K562 (cell line): ENCODE measurements around the gene PRRC2C. TPM values are rescaled to one million over a fixed set of nuclear protein-coding genes. Genes with fewer than 3 reads are reported as not detected.

Source experiments
- ATAC-seq: fragments of 200-7000 bp; cut with Tn5 transposase; 3 replicates; pipeline ENCODE4 v1.9.1; 2020; ENCODE audit warnings: moderate library complexity
- BruUV-seq: library from RNA; stranded (reverse); fragments of 400-500 nt; replicated peaks from 2 replicates; lab custom pipeline; 2021; lab: Mats Ljungman, UMichigan
- CTCF ChIA-PET: fragments of 300-600 bp; formaldehyde crosslinking; extraction: SDS; loops from one replicate; lab custom pipeline; 2021; ENCODE audit warnings: low intra/inter-chr PET ratio; lab: Yijun Ruan, JAX
- POLR2A ChIA-PET: fragments of 300-600, 350-650 bp; sonication (Branson Sonifier 250); formaldehyde crosslinking; extraction: SDS; loops from one replicate; lab custom pipeline; 2021; ENCODE audit warnings: antibody characterized with exemption, inconsistent platforms; lab: Yijun Ruan, JAX
- DNase-seq, 4 experiments: peaks; one replicate each; pipeline versions ENCODE4 v3.0.0 to v3.0.0-alpha.2; 2011 to 2018; ENCODE audit warnings: low spot score in 3 of 4, mixed read lengths in 3 of 4; ENCODE audit errors: extremely low read depth in 1 of 4
- FAIRE-seq: peaks from 2 replicates; lab custom pipeline; 2011; peaks lifted over from hg19 to GRCh38; lab: Jason Lieb, UNC
- H2AFZ ChIP-seq: 2 replicates; pipeline ENCODE4 v1.6.0; 2011; ENCODE audit warnings: low read depth, low read length, control low read depth, inconsistent platforms
- H3K27ac ChIP-seq: fragments of 200-600 bp; 3 replicates; pipeline ENCODE4 v1.8.0; 2011; ENCODE audit warnings: low read depth, mild to moderate bottlenecking, control low read depth, inconsistent platforms, low read length, moderate library complexity, mixed read lengths; ENCODE audit errors: extremely low read depth
- H3K27me3 ChIP-seq, 2 experiments: fragments of 300-600 bp in 1 of 2; 2 replicates in 1 of 2; 3 replicates in 1 of 2; pipeline versions ENCODE4 v1.6.0 to v1.8.0; 2011; ENCODE audit warnings: inconsistent platforms in 2 of 2, low read length in 2 of 2, mild to moderate bottlenecking in 1 of 2, mixed read lengths in 1 of 2, moderate library complexity in 1 of 2; ENCODE audit not compliant: control insufficient read depth in 2 of 2, insufficient read depth in 2 of 2
- H3K36me3 ChIP-seq: fragments of 300-600 bp; 3 replicates; pipeline ENCODE4 v1.8.0; 2011; ENCODE audit warnings: mild to moderate bottlenecking, low read length, inconsistent platforms; ENCODE audit not compliant: control insufficient read depth, insufficient read depth
- H3K4me1 ChIP-seq, 2 experiments: fragments of 200-600 bp in 1 of 2; replicated peaks in 1 of 2; 2 replicates in 1 of 2; 3 replicates in 1 of 2; pipeline versions ENCODE4 v1.5.1 to v1.8.0; 2011; ENCODE audit warnings: inconsistent platforms in 2 of 2, low read length in 2 of 2, mild to moderate bottlenecking in 1 of 2, mixed read lengths in 1 of 2, moderate library complexity in 1 of 2; ENCODE audit not compliant: control insufficient read depth in 2 of 2, insufficient read depth in 2 of 2
- H3K4me2 ChIP-seq: 2 replicates; pipeline ENCODE4 v1.6.1; 2011; ENCODE audit warnings: low read length, control low read depth, inconsistent platforms, mixed read lengths; ENCODE audit not compliant: insufficient read depth
- H3K4me3 ChIP-seq: fragments of 200-600 bp; sonication (generic), shearing (Covaris generic); 2 replicates; pipeline ENCODE4 v1.5.1; 2016; ENCODE audit warnings: control low read depth, inconsistent platforms
- H3K79me2 ChIP-seq: fragments of 200-600 bp; 3 replicates; pipeline ENCODE4 v1.8.0; 2011; ENCODE audit warnings: low read length, inconsistent platforms; ENCODE audit not compliant: control insufficient read depth, insufficient read depth
- H3K9ac ChIP-seq, 2 experiments: 2 replicates each; pipeline versions ENCODE4 v1.6.0 to v1.6.1; 2011; ENCODE audit warnings: low read depth in 2 of 2, low read length in 2 of 2, control low read depth in 1 of 2, inconsistent platforms in 1 of 2, mild to moderate bottlenecking in 1 of 2, mixed read lengths in 1 of 2; ENCODE audit not compliant: insufficient read depth in 1 of 2
- H3K9me1 ChIP-seq: one replicate; pipeline ENCODE4 v1.6.0; 2011; ENCODE audit warnings: inconsistent platforms, mild to moderate bottlenecking, low read length, moderate library complexity; ENCODE audit not compliant: control insufficient read depth, insufficient read depth
- H3K9me3 ChIP-seq: replicated peaks from 2 replicates; pipeline ENCODE4 v1.5.1; 2011; ENCODE audit warnings: low read depth, low read length, inconsistent platforms; ENCODE audit not compliant: control insufficient read depth, insufficient read depth
- H4K20me1 ChIP-seq: replicated peaks from 2 replicates; pipeline ENCODE4 v1.6.1; 2011; ENCODE audit warnings: low read length, inconsistent platforms, mixed read lengths; ENCODE audit not compliant: control insufficient read depth, insufficient read depth
- CBX5 ChIP-seq: IDR thresholded peaks from 2 replicates; pipeline ENCODE4 v1.6.1; 2014; ENCODE audit warnings: low read depth, borderline replicate concordance
- DPF2 ChIP-seq: fragments of 450-650 bp; IDR thresholded peaks from 2 replicates; pipeline ENCODE4 v1.6.1; 2016
- FOS ChIP-seq: IDR thresholded peaks from 3 replicates; pipeline ENCODE4 v1.6.1; 2011; ENCODE audit not compliant: insufficient read length; ENCODE audit errors: extremely low read depth
- NFRKB ChIP-seq: fragments of 450-650 bp; IDR thresholded peaks from 2 replicates; pipeline ENCODE4 v1.6.1; 2016; ENCODE audit warnings: low read depth
- RBM25 ChIP-seq: fragments of 200-400 bp; formaldehyde crosslinking; IDR thresholded peaks from 2 replicates; pipeline ENCODE4 v1.6.1; 2018; ENCODE audit warnings: low read length, low read depth, moderate library complexity; ENCODE audit not compliant: severe bottlenecking
- TGIF2 ChIP-seq: sonication (generic); formaldehyde crosslinking; IDR thresholded peaks from 2 replicates; pipeline ENCODE4 v1.8.1; 2022; ENCODE audit warnings: mild to moderate bottlenecking, missing genetic modification reagents, moderate library complexity
- ZNF644 ChIP-seq: fragments of 200-800 bp; sonication (Bioruptor generic); IDR thresholded peaks from 2 replicates; pipeline ENCODE4 v1.6.1; 2016; ENCODE audit warnings: low read depth, missing genetic modification characterization, missing compliant biosample characterization
- WGBS: fragments of 100-300 bp; shearing (Covaris generic); methylation state at CpG from one replicate; pipeline ENCODE4 v1.1.6; 2016; ENCODE audit warnings: low coverage, mixed read lengths; ENCODE audit not compliant: insufficient coverage; ENCODE audit errors: missing lambda C conversion rate; 5-methylcytosine and 5-hydroxymethylcytosine counted together
- in situ Hi-C: fragments of 300-500 bp; cut with MboI; formaldehyde crosslinking; loops from 4 replicates; pipeline ENCODE4 v1.15.0; 2018; ENCODE audit warnings: inconsistent platforms, mixed read lengths
- intact Hi-C: fragments of 100-400 bp; cut with micrococcal nuclease; formaldehyde crosslinking; loops from 2 replicates; pipeline ENCODE4 v1.14.2; 2022
- polyA plus RNA-seq, 8 experiments: library from polyadenylated mRNA; depleted of rRNA in 4 of 8; stranded (reverse) in 5 of 8; unstranded in 3 of 8; fragments of >200 nt; fragmentation: Nextera tagmentation in 2 of 8; fragmentation: Illumina TruSeq in 1 of 8; extraction: Ambion mirVana in 2 of 8; extraction: Trizol in 1 of 8; gene quantifications; 2 replicates each; pipeline versions ENCODE4 v1.2.1 to v1.2.3, GENCODE V29; 2011 to 2014; ENCODE audit warnings: inconsistent platforms in 1 of 8, missing spikeins in 1 of 8
- total RNA-seq, 7 experiments: library from RNA; depleted of rRNA in 6 of 7; stranded (reverse); fragments of >200 nt in 6 of 7; fragmentation: Illumina TruSeq in 2 of 7; extraction: Trizol in 2 of 7; gene quantifications; 2 replicates each; pipeline versions ENCODE4 v1.2.1 to v1.2.3, GENCODE V29; 2011 to 2021; ENCODE audit warnings: low replicate concordance in 1 of 7
- TF ChIP-seq, protein P1 (sequence below): IDR thresholded peaks from 3 replicates; pipeline ENCODE4 v1.6.1; 2011; ENCODE audit warnings: borderline replicate concordance, mild to moderate bottlenecking, moderate library complexity; ENCODE audit not compliant: insufficient read length; ENCODE audit errors: extremely low read depth
- TF ChIP-seq, protein P2 (sequence below): fragments of 250-450 bp; sonication (Bioruptor Pico); IDR thresholded peaks from 2 replicates; pipeline ENCODE4 v1.8.0; 2021; ENCODE audit warnings: moderate library complexity, mild to moderate bottlenecking, inconsistent platforms
- TF ChIP-seq, protein P3 (sequence below): sonication (generic); formaldehyde crosslinking; IDR thresholded peaks from 2 replicates; pipeline ENCODE4 v1.8.1; 2022; ENCODE audit warnings: missing genetic modification reagents

The PRRC2C gene
- total and polyA plus RNA-seq, 9 of the 15 experiments (the other 6 are each of a cell fraction or from before 2014, with no cell fraction given): 61.9 to 237 (median 105) TPM

DNA sequence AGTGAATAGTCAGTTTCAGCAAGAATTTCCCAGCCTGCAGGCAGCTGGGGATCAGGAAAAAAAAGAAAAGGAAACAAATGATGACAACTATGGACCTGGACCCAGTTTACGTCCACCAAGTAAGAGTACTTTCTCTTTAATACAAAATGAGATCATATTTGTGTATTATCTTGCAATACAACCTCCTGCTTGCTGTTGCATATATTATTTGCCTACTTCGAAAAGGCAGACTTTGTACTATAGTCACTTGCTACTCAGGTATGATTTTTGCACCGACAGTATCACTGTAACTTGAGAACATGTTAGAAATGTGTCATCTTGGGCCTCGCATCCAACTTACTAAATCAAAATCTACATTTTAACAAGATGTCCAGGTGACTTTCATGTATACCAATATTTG is 30.4 kb downstream of the PRRC2C start (continued):
- no peak for TF ChIP-seq RBM25
- no peak for TF ChIP-seq TGIF2

DNA sequence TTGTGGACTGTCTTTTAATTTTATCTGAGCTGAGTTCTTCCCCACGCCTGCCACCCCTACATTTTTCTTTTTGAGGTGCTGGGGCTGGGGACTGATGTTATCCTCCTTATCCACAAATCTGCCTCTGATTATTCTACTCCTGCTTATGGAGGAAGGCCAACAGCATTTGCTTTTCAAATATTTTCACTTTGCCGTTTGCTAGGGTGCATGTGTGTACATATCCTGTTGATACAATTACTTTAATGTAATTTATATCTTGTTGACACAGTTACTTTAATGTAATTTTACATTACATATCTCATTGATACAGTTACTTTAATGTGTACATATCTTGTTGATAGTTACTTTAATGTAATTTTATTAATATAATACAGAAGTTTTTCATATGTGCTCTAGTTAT is 36.2 kb downstream of the PRRC2C start:
- intact Hi-C loops (no loop called here), in situ Hi-C loops (no loop called here)
- CTCF ChIA-PET: no interaction called here
- DNase-seq: no peak
- Histone ChIP-seq H4K20me1 (no peaks in the 10 kb centered on the region), H3K9ac (no peak overlapping the region), H3K79me2 (no peaks in the 10 kb centered on the region; the same call in 2 of the 3 replicates), H3K4me3 (no peak overlapping the region), H3K4me1 (no peaks in the 10 kb centered on the region), H2AFZ (no peak overlapping the region), H3K36me3 (peaks cover 95% of the 10 kb centered on the region), H3K27ac (no peak overlapping the region), H3K27me3 (no peaks in the 10 kb centered on the region), H3K4me2 (no peak overlapping the region), H3K9me3 (no peaks in the 10 kb centered on the region), H3K9me1 (no peaks in the 10 kb centered on the region)
- FAIRE-seq: no peak
- no peak for ATAC-seq
- BruUV-seq: no TSS peak
- TF ChIP-seq FOS (no peak), DPF2 (no peak), CBX5 (no peak), ZNF644 (tag) (no peak), NFRKB (no peak)
- TF ChIP-seq, protein P1, sequence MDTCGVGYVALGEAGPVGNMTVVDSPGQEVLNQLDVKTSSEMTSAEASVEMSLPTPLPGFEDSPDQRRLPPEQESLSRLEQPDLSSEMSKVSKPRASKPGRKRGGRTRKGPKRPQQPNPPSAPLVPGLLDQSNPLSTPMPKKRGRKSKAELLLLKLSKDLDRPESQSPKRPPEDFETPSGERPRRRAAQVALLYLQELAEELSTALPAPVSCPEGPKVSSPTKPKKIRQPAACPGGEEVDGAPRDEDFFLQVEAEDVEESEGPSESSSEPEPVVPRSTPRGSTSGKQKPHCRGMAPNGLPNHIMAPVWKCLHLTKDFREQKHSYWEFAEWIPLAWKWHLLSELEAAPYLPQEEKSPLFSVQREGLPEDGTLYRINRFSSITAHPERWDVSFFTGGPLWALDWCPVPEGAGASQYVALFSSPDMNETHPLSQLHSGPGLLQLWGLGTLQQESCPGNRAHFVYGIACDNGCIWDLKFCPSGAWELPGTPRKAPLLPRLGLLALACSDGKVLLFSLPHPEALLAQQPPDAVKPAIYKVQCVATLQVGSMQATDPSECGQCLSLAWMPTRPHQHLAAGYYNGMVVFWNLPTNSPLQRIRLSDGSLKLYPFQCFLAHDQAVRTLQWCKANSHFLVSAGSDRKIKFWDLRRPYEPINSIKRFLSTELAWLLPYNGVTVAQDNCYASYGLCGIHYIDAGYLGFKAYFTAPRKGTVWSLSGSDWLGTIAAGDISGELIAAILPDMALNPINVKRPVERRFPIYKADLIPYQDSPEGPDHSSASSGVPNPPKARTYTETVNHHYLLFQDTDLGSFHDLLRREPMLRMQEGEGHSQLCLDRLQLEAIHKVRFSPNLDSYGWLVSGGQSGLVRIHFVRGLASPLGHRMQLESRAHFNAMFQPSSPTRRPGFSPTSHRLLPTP: no peak
- TF ChIP-seq, protein P2, sequence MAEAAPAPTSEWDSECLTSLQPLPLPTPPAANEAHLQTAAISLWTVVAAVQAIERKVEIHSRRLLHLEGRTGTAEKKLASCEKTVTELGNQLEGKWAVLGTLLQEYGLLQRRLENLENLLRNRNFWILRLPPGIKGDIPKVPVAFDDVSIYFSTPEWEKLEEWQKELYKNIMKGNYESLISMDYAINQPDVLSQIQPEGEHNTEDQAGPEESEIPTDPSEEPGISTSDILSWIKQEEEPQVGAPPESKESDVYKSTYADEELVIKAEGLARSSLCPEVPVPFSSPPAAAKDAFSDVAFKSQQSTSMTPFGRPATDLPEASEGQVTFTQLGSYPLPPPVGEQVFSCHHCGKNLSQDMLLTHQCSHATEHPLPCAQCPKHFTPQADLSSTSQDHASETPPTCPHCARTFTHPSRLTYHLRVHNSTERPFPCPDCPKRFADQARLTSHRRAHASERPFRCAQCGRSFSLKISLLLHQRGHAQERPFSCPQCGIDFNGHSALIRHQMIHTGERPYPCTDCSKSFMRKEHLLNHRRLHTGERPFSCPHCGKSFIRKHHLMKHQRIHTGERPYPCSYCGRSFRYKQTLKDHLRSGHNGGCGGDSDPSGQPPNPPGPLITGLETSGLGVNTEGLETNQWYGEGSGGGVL (CRISPR knock-in tag): no peak
- TF ChIP-seq, protein P3, sequence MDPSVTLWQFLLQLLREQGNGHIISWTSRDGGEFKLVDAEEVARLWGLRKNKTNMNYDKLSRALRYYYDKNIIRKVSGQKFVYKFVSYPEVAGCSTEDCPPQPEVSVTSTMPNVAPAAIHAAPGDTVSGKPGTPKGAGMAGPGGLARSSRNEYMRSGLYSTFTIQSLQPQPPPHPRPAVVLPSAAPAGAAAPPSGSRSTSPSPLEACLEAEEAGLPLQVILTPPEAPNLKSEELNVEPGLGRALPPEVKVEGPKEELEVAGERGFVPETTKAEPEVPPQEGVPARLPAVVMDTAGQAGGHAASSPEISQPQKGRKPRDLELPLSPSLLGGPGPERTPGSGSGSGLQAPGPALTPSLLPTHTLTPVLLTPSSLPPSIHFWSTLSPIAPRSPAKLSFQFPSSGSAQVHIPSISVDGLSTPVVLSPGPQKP: no peak
- POLR2A ChIA-PET: no interaction called here
- 80% methylated on average over 2 of the region's 2 CpGs for WGBS
